Measurements from ENCODE around the gene KCTD21.

DNA sequence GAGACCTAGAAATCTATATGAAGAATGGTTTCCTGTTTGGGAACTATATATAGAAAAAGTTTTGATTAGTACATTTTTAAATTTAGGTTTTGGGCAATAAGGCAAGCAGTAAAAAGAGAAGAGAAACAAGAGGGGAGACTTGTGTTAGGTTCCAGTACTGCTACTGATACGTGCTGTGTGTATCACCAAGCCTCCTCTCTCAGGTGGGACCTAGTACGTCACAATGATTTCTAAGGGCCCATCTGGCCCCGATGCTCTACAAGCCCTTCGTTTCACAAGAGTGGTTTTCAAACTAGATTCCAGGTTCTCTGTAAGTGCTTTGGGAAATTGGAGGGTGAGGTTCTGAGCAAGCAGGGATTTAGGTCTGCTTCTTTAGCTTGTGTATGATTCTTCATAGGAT lies 39.5 kb upstream of the KCTD21 start:
- TF ChIP-seq, protein P1, sequence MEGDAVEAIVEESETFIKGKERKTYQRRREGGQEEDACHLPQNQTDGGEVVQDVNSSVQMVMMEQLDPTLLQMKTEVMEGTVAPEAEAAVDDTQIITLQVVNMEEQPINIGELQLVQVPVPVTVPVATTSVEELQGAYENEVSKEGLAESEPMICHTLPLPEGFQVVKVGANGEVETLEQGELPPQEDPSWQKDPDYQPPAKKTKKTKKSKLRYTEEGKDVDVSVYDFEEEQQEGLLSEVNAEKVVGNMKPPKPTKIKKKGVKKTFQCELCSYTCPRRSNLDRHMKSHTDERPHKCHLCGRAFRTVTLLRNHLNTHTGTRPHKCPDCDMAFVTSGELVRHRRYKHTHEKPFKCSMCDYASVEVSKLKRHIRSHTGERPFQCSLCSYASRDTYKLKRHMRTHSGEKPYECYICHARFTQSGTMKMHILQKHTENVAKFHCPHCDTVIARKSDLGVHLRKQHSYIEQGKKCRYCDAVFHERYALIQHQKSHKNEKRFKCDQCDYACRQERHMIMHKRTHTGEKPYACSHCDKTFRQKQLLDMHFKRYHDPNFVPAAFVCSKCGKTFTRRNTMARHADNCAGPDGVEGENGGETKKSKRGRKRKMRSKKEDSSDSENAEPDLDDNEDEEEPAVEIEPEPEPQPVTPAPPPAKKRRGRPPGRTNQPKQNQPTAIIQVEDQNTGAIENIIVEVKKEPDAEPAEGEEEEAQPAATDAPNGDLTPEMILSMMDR (IDR thresholded peaks at IDR 0.05), result no peak
- TF ChIP-seq POLR2AphosphoS5 (IDR thresholded peaks at IDR 0.05; ENCODE audit: low read depth, low read length), result no peak

Measured in Panc1 (cell line).